HG03139 (cell line): Measurements from ENCODE around the gene PRMT3.
"Not testable (repeated sequence)": the region's sequence is repeated elsewhere in the genome, so short reads cannot be mapped to it uniquely, and the experiment has no call there.

Experiments used
- ATAC-seq: cut with Tn5 transposase; IDR thresholded peaks from one replicate; pipeline ENCODE4 v1.9.1; 2021; ENCODE audit not compliant: unreplicated experiment

Gene PRMT3

DNA sequence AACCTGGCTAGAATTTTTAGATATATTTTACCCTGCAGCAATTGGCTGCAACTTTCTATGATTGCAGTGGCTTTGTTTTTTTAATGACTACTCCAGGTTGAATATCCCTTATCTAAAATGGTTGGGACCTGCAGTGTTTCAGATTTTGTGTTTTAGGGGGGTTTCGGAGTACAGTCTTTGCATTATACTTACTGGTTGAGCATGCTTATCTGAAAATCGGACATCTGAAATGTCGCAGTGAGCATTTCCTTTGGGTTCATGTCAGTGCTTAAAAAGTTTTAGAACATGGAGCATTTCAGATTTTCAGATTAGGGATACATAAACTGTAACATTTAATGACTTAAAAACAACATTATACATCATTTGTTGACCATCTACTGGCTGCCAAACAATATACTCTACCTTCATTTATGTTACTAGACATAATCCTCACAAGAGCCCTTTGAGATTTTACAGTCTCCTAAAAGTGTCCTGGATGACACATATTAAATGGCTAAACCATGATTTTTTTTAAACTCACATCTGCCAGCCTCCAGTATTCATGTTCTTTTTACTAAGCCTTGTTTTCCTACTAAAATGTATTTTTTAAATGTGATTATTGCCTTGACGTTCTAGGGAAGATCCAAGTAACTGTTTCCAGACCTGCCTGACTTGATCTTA is 66.3 kb downstream of the PRMT3 start:
- no peak for ATAC-seq

GRCh38 chr11:20457001-20457799 is 69.7 kb downstream of the PRMT3 start:
- ATAC-seq = no peak

DNA sequence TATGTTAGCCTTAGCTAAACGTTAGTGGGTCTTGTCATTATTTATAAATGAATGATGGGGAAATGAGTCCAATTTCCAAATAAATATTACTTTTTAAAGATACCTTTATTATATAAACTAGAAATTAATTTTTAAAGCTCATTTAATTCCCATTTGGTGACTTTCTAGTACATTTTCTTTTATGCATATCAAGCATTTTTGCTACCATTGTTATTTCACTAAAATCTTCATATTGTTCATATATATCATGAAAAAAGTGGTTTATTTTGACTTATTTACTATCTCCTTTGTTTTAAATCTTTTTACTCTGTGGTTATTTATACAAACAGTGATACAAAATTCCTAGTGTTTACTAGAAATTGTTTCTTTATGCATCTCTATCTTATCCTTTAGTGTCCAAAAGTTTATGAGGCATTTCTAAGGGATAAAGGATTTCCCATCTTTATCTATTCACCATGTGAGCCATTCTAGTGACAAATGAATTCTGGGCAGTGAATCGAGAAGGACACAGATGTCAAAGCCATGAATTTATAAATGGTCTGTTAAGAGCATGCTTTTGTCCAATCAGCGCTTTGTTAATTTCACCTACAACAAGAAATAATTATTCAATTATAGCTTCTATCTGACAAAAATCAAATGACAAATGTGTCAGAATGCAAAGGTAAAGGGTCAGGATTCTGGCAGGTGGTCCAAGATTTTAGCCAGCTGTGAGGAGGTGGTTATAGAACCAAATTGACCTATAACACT is 70.6 kb downstream of the PRMT3 start:
- ATAC-seq = no peak

DNA sequence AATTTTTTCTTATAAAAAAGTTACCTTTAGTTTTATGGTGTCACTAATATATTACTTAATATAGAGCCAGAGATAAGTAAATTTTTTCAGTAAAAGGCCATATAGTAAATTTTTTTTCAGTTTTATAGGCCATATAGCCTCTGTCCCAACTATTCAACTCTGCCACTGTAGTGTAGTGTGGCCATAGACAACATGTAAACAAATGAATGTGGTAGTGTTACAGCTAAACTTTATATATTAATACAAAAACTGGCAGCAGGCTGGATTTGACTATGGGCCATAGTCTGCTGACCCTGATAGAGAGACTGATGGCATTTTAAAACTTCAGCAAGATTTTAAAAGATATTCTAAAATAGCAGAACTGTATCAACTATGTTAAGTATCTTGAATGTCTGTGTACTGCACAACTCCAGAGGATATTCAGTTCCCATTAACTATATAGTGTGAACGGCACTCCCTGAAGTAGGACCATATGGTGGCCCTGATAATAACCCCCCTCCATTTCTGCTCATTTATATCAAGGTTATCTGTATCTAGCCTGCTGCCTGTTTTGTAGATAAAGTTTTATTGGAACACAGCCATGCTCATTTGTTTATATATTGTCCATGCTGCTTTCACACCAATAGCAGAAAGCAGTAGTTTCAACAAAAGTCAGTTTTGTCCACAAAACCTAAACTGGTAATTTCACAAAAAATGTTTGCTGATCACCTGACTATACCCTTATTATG is 71.6 kb downstream of the PRMT3 start:
- ATAC-seq = no peak

GRCh38 chr11:20459865-20460264 is 72.3 kb downstream of the PRMT3 start:
- no peak for ATAC-seq

- ATAC-seq = no peak
Observed at GRCh38 chr11:20464518-20464917, 77.0 kb downstream of the PRMT3 start.

DNA sequence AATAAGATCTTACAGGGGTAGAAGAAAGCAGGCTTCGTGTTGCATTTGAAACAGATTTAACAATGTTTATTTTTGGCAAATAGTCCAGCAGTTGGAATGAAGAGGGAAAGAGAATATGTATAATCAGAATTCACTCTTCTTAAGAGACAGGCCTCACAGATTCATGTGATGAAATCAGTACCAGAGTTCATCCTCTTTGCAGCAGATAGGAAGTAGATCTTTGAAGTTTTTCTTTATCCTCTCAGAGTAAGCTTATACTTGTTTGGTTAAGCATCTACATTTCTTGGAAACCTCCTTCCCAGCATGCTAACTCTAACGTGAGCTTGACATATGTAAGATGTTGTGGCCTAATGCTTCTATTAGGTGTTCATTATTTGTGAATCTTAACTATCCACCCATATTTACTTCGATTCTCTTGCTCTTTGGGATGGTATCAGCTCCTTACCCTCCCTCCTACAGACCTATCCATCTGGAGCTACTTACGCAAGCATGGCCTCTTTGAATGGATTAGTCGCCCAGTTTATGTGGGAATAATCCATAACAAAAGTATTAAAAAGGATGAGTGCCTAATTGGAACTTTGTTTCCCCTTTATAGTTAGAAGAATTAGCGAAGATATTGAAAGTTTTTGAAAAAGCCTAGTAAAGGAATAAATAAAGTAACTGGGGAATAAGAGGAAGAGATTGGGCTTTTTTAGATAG is 80.1 kb downstream of the PRMT3 start:
- no peak for ATAC-seq

GRCh38 chr11:20470348-20470747 is 82.8 kb downstream of the PRMT3 start:
- ATAC-seq = no peak

DNA sequence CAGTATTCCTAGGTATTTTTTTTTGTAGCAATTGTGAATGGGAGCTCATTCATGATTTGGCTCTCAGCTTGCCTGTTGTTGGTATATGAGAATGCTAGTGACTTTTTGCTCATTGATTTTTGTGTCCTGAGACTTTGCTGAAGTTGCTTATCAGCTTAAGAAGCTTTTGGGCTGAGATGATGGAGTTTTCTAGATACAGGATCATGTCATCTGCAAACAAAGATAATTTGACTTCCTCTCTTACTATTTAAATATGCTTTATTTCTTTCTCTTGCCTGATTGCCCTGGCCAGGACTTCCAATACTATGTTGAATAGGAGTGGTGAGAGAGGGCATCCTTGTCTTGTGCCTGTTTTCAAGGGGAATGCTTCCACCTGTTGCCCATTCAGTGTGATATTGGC is 84.4 kb downstream of the PRMT3 start:
- ATAC-seq = not testable (repeated sequence)

DNA sequence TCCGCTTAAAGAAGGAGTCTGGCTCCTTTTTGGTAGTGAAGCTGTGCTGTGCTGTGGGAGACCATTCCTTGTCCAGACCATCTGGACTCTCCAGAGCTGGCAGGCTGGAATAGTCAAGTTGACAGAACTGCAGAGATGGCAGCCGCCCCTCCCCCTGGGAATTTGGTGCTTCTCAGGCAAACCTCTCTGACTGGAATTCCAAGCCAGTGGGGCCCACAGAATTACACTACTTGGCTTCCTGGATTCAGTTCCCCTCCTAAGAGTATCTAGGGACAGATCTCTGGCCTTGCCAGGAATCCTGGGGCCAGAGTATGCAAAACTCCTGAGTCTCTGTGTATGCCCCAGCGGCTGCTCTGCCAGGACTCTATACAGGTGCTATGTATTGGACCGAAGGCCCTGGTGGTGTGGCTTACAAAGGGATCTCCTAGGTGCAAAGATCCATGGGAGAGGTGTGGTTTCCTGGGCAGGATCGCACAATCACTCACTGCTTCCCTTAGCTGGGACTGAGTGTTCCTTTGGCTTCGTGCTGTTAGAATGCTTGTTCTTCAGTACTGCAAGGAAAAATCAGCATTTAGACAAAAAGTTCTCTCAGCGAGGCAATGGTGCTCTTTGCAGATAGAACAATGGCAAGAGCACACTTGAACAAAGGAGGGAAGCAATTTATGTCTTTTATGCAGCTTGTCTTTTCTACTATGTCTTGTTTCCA is 86.8 kb downstream of the PRMT3 start:
- ATAC-seq = no peak

DNA sequence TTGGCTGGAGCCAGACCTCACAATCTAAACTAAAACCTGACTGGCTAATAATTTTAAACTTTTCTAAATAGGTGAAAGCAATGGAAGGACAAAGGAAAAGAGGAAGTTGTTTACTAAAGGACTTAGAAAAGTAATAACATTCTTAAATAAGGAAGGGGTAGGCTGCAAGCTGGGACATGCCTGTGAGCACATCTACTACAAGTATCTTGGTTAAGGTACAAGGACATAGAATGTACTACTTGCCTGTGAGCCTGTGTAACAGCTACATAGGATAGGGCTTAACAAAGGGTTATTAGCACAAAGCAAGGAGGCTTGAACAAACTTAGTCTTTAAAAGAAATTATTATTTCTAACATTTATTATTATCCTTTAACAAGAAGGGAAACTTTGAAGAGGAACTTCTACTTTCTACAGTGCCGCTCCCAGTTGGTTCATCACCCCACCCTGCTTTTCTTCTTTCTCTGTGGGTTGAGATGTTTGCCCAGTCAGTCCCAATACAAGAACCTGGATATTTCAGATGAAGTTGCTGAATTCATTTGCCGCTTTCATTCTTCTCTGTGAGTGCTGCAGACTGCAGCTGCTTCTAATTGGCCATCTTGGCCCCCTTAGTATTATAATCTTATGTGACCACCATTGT is 87.5 kb downstream of the PRMT3 start:
- no peak for ATAC-seq

DNA sequence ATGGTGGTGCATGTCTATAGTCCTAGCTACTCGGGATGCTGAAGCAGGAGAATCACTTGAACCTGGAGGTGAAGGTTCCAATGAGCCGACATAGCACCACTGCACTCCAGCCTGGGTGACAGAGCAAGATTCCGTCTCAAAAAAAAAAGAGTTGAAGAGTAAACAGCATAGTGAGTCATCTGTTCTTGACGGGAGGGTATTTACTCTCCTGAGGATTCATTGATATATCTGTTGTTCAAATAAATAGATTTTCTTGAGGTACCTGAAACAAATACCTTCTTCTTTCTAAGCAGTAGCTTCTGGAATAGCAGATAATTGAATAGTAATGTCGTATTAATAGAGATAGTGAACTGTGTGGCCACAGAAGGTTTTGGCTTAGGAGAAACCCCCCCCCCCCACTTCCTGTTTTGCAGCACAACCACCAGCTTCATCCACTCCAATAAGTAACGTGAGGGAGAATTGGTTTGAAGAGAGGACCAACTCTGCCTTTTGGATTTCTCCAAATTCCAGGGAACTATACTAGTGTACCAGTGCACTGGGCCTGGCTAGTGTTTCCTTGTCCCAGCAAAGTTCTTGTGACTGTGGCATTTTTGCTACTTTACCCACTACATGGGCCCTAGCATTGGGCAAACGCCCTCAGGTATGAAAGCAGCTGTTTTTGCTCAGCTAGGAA is 90.0 kb downstream of the PRMT3 start:
- ATAC-seq = no peak

GRCh38 chr11:20479513-20479912 is 92.0 kb downstream of the PRMT3 start:
- no peak for ATAC-seq

DNA sequence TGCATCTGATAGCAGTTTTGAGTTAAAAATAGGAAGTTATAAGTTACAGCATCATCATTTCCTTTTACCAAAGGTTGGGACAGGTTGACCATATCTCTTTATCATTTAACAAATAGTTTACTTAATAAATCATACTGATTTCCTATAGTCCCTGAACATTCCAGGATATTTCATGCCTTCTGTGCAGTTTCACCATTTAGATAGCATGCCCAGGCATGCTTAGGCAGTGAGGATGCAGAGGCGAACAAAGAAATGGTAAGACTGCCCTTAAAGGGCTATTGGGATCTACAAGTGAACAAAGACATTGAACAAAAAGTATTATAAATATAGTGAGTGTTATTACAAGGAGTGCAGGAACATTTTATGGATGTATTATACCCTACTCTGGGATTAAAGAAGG is 96.4 kb downstream of the PRMT3 start:
- no peak for ATAC-seq

- not testable (repeated sequence) for ATAC-seq
Observed at GRCh38 chr11:20484416-20484815, 96.9 kb downstream of the PRMT3 start.

DNA sequence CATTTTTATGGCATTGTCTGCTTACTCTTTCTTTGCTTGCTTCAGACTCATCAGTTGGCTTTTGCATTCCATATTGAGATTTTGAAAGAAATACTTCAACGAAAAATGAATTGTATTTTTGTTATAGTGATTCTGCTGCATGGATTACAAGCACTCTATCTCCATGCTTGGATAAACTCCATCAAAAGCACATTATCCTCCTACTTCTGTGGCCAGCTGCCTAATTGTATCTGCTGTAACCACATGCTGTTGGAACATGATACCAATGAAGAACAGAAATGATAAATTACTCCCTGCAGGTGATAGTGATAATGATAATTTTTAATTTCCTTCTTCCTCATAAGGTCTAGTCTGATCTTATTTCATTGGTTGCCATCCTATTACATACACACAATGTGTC is 100.8 kb downstream of the PRMT3 start:
- ATAC-seq = no peak

DNA sequence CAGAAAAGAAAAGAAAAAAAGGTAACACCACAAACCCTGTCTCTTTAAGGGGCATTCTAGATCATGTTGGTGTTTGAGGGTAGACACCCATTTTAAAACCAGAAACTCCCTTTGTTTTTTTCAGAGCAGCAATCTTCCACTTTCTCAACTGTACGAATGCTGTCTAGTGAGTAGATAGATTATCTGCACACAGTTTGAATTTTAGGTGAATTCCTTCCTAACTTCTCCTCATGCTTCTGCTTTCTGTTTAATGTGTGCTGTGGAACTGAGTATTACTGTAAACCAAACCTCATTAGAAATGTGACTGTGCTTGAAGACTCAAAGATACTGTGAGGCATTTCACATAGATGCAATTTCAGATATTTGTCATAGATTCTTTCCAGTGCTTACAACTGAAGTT is 102.4 kb downstream of the PRMT3 start:
- peak; percentile 39 for ATAC-seq

GRCh38 chr11:20493340-20493739 is 105.8 kb downstream of the PRMT3 start:
- no peak for ATAC-seq
